T-helper 1 cell (primary cell): Measurements from ENCODE around the gene SLC13A1.
A peak's percentile ranks its signal among the peaks of the same experiment; 100 is the strongest.

Experiments
- DNase-seq, 5 donors: peaks; one replicate each; pipeline ENCODE4 v3.0.0-alpha.2; 2012 to 2020

Gene SLC13A1

GRCh38 chr7:123191132-123191531 is 8.6 kb downstream of the SLC13A1 start:
- no peak for DNase-seq

- DNase-seq = peak in 1 of 5 donors; percentile 38
Observed at GRCh38 chr7:123190109-123190831, 9.5 kb downstream of the SLC13A1 start.

GRCh38 chr7:123185756-123186155 is 14.0 kb downstream of the SLC13A1 start:
- DNase-seq = no peak

GRCh38 chr7:123184271-123184670 is 15.5 kb downstream of the SLC13A1 start:
- no peak for DNase-seq

- DNase-seq = no peak
Observed at GRCh38 chr7:123183431-123183830, 16.3 kb downstream of the SLC13A1 start.

- DNase-seq = no peak
Observed at GRCh38 chr7:123177442-123177841, 22.3 kb downstream of the SLC13A1 start.

- DNase-seq = no peak
Observed at GRCh38 chr7:123170333-123171246, 29.2 kb downstream of the SLC13A1 start.

- DNase-seq = no peak
Observed at GRCh38 chr7:123169065-123169464, 30.7 kb downstream of the SLC13A1 start.

- DNase-seq = no peak
Observed at GRCh38 chr7:123157606-123158005, 42.2 kb downstream of the SLC13A1 start.

- DNase-seq = no peak
Observed at GRCh38 chr7:123155571-123155970, 44.2 kb downstream of the SLC13A1 start.

- peak in 1 of 5 donors; percentile 36 for DNase-seq
Observed at GRCh38 chr7:123154231-123154860, 45.4 kb downstream of the SLC13A1 start.

GRCh38 chr7:123151443-123151842 is 48.3 kb downstream of the SLC13A1 start:
- DNase-seq = no peak

GRCh38 chr7:123148813-123149212 is 51.0 kb downstream of the SLC13A1 start:
- DNase-seq = no peak

GRCh38 chr7:123143252-123144006 is 56.3 kb downstream of the SLC13A1 start:
- no peak for DNase-seq

GRCh38 chr7:123140561-123140960 is 59.2 kb downstream of the SLC13A1 start:
- no peak for DNase-seq

GRCh38 chr7:123135960-123136359 is 63.8 kb downstream of the SLC13A1 start:
- DNase-seq = no peak

GRCh38 chr7:123133924-123134323 is 65.8 kb downstream of the SLC13A1 start:
- DNase-seq = no peak

- no peak for DNase-seq
Observed at GRCh38 chr7:123131961-123132360, 67.8 kb downstream of the SLC13A1 start.

- DNase-seq = no peak
Observed at GRCh38 chr7:123131556-123131955, 68.2 kb downstream of the SLC13A1 start.

- DNase-seq = no peak
Observed at GRCh38 chr7:123131140-123131539, 68.6 kb downstream of the SLC13A1 start.

GRCh38 chr7:123126691-123127090 is 73.1 kb downstream of the SLC13A1 start:
- DNase-seq = no peak

- no peak for DNase-seq
Observed at GRCh38 chr7:123126171-123126570, 73.6 kb downstream of the SLC13A1 start.

GRCh38 chr7:123125231-123125630 is 74.5 kb downstream of the SLC13A1 start:
- no peak for DNase-seq
